ENCODE data around the gene MAF.

The MAF gene

DNA sequence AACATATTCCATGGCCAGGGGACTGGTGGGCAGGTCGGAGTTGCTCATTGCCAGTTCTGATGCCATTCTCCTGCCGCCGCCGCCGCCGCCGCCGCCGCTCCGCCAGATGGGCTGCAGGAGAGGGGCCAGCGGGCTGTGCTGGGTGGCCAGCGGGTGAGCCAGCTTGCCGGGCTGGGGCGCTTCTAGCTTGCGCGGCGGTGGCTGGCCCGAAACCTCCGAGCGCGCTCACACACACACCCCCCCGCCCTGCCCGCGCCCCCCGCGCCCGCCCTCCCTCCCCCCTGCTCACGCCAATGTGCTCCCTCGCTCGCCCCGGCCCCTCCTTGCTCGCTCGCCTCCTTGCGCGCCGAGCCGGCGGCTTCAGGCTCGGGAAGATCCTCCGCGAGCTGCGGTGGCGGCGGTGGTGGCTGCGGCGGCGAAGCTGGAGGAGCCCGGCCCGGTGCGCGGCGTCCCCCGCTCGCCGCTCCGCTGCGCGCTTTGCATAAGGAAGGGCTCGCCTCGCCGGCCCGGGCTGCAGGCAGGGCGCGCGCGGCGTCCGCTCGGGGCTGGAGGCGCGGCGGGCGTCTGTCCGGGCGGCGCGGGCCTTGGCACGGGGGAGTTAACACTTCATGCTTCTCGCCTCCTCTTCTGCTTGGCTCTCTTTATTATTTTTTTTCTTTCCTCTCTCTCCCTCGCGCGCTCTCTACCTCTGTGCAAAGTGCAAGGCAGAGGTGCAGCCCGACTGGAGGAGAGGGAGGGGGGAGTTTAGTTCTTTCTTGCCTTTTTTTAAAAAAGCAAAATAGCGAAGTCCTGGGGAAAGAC is 500 bp downstream of the MAF start:
- TF ChIP-seq, protein P1, sequence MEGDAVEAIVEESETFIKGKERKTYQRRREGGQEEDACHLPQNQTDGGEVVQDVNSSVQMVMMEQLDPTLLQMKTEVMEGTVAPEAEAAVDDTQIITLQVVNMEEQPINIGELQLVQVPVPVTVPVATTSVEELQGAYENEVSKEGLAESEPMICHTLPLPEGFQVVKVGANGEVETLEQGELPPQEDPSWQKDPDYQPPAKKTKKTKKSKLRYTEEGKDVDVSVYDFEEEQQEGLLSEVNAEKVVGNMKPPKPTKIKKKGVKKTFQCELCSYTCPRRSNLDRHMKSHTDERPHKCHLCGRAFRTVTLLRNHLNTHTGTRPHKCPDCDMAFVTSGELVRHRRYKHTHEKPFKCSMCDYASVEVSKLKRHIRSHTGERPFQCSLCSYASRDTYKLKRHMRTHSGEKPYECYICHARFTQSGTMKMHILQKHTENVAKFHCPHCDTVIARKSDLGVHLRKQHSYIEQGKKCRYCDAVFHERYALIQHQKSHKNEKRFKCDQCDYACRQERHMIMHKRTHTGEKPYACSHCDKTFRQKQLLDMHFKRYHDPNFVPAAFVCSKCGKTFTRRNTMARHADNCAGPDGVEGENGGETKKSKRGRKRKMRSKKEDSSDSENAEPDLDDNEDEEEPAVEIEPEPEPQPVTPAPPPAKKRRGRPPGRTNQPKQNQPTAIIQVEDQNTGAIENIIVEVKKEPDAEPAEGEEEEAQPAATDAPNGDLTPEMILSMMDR (IDR thresholded peaks at IDR 0.05): no peak
- peak overlapping the region; percentile 93 to 96 for H3K27ac ChIP-seq
- peak; percentile 79 for DNase-seq (ENCODE audit: low spot score)

DNA sequence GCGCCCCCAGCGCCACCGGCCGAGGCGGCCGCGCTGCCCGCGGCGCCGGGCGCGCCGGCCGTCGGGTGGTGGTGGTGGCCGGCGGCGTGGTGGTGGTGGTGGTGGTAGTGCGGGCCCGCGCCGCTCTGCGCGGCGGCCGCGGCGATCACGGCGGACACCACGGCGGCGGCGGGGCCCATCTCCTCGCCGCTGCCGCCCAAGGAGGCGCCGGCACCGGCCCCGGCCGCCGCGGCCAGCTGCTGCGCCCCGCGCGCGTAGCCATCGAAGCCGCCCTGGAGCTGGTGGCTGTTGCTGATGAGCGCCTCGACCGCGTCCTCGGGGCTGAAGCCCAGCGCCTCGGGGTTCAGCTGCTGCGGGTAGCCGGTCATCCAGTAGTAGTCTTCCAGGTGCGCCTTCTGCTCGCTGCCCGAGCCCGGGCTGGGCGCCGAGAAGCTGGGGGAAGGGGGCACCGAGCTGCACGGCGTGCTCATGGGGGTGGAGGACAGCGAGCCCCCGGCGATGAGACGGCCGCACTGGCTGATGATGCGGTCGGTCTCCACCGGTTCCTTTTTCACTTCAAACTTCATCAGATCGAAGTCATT is 1.2 kb downstream of the MAF start:
- Histone ChIP-seq H3K27ac (peak overlapping the region; percentile 93 to 96), H3K4me3 (peak overlapping the region; percentile 80)
- TF ChIP-seq, protein P1 (IDR thresholded peaks at IDR 0.05): no peak
- peak; percentile 75 for DNase-seq (ENCODE audit: low spot score)

More for the DNA sequence above, 500 bp downstream of the MAF start:
- peak overlapping the region; percentile 80 for H3K4me3 ChIP-seq

DNA sequence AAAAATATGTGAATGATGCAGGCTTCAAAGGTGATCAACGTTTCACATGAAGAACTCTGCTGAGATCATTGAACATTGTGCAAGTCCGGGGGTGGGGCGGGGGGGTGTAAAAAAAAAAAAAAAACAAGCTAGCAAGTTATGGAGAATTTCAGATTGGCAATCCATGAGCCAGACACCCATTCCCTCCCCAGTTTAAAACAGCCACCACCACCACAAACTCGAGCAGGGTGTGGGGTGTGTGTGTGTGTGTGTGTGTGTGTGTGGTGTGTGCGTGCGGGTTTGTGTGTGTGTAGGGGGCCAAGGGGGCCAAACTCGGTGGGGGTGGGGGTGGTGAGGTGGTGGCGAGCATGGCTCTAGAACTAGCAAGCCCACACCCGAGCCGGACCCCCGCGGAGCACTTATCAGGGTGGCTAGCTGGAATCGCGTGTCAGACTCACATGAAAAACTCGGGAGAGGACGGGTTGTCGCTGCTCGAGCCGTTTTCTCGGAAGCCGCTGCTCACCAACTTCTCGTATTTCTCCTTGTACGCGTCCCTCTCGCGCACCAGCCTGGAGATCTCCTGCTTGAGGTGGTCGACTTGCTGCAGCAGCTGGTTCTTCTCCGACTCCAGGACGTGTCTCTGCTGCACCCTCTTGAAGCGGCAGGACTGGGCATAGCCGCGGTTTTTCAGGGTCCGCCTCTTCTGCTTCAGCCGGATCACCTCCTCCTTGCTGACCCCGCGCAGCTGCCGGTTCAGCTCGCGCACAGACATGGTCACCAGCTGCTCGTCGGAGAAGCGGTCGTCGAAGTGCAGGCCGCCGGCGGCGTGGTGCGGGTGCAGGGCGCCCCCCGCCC is 2.0 kb downstream of the MAF start:
- peak; percentile 81 for DNase-seq (ENCODE audit: low spot score)
- Histone ChIP-seq H3K4me3 (peak overlapping the region; percentile 80), H3K27ac (peak overlapping the region; percentile 44 to 96)
- TF ChIP-seq, protein P1 (IDR thresholded peaks at IDR 0.05): no peak

DNA sequence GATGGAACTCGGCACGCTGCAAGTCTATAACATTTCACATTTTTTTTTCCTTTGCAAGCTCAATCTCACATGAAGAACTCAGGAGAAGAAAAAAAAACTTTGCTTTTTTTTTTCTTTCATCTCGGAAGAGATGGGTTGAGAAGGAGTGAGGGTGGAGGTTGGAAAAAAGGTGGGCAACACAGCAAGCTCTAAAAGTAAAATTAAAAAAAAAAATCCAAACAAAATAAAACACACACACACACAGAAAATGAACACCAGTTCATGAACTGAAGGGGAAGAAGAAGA is 2.5 kb downstream of the MAF start:
- TF ChIP-seq, protein P1 (IDR thresholded peaks at IDR 0.05): no peak
- no peak for DNase-seq (ENCODE audit: low spot score)
- Histone ChIP-seq H3K27ac (no peak overlapping the region), H3K4me3 (peak overlapping the region; percentile 80)

DNA sequence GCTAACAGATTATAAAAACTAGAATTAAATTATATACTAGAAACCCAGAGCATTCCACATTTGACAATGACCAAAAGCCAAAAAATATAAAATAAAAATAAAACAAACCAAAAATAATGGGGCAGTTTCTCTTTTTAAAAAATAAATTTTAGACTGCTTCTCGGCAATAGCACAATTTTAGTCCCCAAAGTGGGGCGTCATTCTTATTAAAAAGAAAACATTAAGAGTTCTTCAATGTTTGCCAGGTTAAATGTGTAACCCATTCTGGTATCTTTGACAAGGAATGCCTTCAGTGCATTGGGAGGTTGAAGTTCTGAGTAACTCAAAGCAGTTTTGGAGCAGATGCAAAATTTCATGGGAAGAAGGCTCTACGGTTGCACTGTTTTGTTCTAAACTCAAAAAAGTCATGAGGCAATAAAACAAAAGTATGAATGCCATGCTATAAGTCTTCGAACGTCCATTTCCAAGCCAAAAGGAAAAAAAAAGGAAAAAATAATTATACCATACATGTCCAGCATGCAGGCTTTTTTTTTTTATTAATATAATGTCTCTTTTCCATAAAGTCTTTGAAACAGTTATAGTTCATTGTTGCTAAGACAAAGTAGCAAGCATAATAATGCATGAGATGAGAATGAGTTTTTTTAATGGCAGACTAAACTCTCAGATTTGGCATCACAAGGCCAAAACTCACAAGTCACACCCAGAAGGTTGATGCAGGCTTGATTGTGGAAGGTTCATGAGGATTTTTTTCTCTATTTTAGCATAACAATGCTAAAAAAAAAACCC is 3.1 kb downstream of the MAF start:
- no peak overlapping the region for H3K27ac ChIP-seq
- TF ChIP-seq, protein P1 (IDR thresholded peaks at IDR 0.05): no peak

DNA sequence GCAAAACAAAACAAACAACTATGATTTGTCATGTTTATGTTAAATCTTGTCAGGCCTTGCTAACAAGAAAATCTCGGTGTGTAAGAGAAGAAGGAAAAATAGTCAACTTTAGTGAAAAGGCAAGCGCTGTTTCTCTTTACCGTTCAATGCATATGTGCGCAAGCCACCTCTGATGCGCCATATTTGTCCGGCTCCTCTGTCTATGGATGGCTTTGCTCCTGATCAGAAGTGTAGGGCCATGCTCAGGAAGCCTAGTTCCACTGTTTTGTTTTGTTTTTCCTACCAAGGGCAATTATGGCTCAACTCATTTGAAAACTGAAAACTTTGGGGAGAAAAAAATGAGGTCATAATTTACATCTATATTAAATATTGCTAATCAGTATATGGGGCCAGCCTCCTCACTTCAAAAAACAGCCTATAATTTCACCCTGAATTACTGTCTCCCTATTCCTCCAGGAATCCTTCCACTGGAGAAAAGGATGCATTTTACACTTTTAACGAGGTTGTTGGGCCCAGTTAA is 4.5 kb downstream of the MAF start:
- H3K27ac ChIP-seq: peak overlapping the region; percentile 37 to 57
- no peak for DNase-seq (ENCODE audit: low spot score)
- H3K4me3 ChIP-seq: peak overlapping the region; percentile 80
- TF ChIP-seq, protein P1 (IDR thresholded peaks at IDR 0.05): no peak

More for the DNA sequence above, 3.1 kb downstream of the MAF start:
- H3K4me3 ChIP-seq: peak overlapping the region; percentile 80
- DNase-seq (ENCODE audit: low spot score): no peak

All from coronary artery (tissue), 2 donors.